C1 segment of cervical spinal cord (tissue), 14 donors: ENCODE results near the gene LMX1B.
"Not testable (repeated sequence)": the region's sequence is repeated elsewhere in the genome, so short reads cannot be mapped to it uniquely, and the experiment has no call there.

Experiments
- DNase-seq, 14 donors: peaks; one replicate each; lab custom pipeline; 2025; lab: John Stamatoyannopoulos, UW

Gene LMX1B

DNA sequence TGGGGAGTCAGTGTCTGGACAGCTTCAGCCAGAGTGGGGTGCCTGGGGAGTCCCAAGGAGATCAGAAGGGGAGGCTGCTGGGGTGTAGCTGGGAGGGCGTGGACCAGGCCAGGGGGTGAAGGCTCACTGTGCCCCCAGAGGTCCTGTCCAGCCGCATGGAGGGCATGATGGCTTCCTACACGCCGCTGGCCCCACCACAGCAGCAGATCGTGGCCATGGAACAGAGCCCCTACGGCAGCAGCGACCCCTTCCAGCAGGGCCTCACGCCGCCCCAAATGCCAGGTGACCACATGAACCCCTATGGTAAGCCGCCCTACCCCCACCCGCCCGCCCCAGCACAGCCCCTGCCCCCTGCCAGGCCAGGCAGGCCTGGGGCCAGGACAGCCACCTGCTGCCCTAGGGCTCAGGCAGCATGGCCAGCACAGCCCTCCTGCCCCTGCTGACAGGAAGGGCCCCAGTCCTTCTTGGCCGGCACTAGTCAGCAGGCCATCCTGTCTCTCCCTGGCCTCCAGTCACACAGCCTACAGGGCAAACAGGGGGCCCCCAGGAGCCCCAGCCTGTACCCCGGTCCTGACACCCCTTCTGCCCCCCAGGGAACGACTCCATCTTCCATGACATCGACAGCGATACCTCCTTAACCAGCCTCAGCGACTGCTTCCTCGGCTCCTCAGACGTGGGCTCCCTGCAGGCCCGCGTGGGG, 82.1 kb downstream of the LMX1B start:
- no peak for DNase-seq

DNA sequence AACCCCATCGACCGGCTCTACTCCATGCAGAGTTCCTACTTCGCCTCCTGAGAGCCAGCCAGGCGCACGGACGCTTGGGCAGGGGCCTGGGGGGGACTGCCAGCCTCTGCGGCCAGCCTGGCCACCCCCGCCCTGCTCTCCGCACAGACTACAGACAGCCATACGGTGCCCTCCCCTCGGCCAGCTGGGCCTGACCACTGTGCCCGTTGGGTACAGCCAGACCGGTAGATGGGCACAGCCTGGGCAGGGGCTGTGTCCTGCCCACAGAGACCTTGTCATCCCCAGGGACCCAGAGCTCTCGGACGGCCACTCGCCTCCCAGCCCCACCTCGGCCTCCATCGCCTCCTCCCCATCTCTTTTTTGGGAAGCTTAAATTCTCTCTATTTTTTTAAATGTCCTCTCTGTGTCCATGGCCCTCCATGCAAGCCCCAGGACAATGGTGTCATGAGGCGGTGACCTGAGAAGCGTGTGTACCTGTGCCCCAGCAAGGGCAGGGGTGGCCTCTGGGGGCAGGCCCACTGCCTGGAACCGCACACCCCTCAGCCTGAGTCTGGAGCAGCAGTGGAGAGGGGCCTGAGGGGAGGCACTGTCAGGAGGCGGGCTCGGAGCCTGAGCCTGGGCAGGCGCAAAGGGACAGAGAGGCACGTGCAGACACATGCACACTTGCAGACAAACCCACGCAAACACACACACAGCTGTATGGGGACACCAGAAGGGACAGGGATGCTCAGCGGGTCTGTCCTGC, 82.8 kb downstream of the LMX1B start:
- DNase-seq, result no peak

DNA sequence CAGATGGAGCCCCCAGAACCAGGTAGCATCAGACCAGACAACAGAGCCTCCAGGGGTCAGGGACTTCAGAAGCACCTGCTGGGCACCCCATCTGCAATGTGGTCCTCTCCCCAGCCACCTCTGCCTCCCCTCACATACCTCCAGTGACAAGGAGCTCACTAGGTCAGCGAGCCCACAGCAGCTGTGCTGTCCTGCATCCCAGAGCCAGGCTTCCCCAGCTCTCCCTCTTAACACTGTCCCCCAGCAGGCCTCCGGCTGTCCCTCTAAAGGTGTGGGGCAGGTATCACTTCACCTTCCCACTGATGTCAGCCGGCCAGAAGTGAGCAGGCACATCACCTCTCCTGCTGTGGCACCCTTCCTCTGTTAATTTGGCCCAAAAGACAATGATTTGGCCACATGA, 83.6 kb downstream of the LMX1B start:
- no peak for DNase-seq

DNA sequence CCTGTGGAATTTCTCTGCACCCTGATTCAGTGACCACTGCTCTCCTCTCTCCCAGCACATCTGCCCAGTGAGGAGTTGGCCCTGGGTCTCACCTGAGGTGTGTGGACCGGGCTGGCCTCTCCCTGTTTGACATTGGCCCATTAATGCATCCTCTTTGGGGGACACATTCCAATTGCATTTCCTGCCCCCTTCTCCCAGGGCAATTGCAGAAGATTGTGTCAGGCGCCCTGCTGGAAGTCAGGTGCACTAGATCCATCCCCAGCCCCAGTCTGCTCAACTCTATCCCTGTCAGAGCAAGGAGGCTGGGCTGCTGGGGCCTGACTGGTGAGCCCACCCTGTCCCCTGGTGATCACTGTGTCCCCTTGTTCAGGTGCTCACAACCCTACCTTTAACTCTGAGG, 84.5 kb downstream of the LMX1B start:
- DNase-seq, result no peak

- DNase-seq, result no peak
Measured at GRCh38 chr9:126698756-126699155, 85.0 kb downstream of the LMX1B start.

DNA sequence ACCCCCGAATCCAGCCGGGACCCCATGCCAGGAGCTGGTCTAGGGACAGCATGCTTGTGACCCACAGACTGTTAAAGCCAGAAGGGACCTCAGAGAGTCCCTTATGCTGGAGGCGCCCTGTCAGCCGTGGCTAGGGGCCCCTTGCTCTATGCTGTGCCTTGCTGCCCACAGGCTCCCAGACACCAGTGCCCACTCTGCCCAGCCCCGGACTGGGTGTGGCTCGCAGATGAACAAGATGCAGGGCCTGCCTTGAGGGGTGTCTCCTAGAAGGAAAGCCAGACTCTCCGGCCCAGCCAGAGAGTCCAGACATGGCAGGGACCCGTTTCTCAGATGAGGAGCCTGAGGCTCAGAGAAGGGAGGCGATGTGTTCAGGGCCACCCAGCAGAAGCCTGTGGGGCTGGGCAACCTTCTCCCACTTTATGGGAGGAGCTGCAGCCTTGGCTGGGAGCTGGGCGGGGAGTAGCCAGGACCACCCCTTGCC, 85.7 kb downstream of the LMX1B start:
- DNase-seq, result no peak

DNA sequence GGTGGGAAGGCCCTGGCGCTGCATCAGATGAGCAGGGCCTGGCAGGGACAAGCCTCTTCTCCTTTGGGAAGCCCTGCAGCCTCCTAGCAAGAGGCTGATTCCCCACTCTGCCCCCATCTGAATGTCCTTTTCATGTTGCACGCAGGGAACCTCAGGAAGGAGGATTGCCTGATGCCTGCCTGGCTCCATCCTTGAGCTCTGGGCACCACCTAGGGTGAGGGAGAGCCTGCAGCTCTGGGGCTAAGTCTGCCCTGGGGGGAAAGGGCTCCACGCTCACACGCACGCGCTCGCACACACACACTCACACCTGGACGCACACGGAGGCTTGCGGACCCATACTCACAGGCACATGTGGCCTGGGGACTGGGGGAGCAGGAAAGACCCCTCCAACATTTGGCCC, 86.6 kb downstream of the LMX1B start:
- no peak for DNase-seq

GRCh38 chr9:126700903-126701812, 87.4 kb downstream of the LMX1B start:
- no peak for DNase-seq

GRCh38 chr9:126701813-126702140, 88.0 kb downstream of the LMX1B start:
- no peak for DNase-seq

- DNase-seq, result peak in 1 of 14 donors; percentile 21
Measured at GRCh38 chr9:126702151-126703001, 88.6 kb downstream of the LMX1B start.

DNA sequence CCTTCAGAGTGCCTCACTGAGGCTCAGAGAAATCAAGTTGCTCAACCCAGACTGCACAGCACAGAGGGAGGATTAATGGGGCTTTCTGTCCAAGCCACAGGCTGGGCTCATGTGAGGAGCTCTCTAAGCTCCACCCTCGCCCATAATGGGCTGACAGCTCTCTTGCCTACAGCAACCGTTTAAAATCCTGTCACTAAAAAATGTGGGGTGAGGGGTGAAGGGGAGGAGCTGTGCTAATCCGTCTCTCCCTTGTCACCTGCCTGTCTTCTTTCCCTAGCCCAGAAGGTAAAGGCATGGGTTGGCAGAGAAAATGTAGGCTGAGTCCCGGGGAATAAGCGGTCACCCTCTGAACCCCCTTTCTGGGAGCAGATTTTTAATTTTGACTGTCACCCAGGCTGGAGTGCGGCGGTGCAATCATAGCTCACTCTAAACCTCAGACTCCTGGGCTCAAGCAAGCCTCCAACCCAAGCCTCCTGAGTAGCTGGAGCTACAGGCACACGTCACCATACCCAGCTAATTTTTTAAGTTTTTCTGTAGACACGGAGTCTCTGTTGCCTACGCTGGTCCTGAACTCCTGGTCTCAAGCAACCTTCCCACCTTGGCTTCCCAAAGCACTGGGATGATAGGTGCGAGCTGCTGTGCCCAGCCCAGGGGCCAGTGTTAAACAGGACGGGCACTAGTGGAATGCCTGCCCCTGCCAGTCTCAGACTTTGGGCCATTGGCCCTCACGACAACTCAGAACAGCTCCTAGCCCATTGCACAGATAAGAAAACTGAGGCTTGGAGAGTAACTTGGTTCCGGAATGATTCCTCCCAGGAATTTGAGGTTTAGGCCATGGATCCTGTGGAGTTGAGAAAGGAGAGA, 89.5 kb downstream of the LMX1B start:
- DNase-seq, result no peak

GRCh38 chr9:126703866-126704156, 90.1 kb downstream of the LMX1B start:
- no peak for DNase-seq

- no peak for DNase-seq
Measured at GRCh38 chr9:126704157-126704891, 90.6 kb downstream of the LMX1B start.

- peak in 12 of 14 donors; percentile 15 to 63 (median 50) for DNase-seq
Measured at GRCh38 chr9:126704892-126705766, 91.4 kb downstream of the LMX1B start.

GRCh38 chr9:126705767-126706697, 92.3 kb downstream of the LMX1B start:
- peak in 2 of 14 donors; percentile 19 to 28 for DNase-seq

DNA sequence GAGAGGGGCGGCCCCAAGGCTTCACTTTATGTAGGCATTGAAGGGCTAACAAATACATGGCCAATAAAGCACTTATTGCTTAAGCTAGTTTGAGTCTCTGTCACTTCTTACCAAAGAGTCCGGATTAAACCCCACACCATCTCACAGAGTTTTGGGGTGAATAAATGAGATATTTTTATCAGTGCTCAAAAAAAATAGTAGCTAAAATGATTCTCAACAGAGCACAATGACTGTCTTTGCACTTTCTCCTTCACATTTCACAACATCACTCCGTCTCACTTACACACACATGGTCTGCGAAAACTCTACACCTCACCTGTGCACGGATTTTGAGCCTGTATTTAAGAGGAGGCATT, 92.9 kb downstream of the LMX1B start:
- no peak for DNase-seq

- DNase-seq, result no peak
Measured at GRCh38 chr9:126707083-126707482, 93.4 kb downstream of the LMX1B start.

DNA sequence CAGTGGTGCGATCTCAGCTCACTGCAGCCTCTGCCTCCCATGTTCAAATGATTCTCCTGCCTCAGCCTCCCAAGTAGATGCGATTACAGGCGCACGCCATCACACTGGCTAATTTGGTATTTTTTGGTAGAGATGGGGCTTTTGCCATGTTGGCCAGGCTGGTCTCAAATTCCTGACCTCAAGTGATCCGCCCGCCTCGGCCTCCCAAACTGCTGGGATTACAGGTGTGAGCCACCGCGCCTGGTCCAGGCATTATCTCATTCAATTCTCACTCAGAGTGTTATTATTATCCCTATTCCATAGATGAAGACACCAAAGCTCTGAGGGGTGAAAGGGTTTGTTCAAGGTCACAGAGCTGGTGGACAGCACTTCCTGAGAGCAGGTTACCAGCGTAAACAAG, 94.0 kb downstream of the LMX1B start:
- not testable (repeated sequence) for DNase-seq
